Endothelial cell of umbilical vein (primary cell): ENCODE measurements around the gene TMEM106A. TPM values are rescaled to one million over a fixed set of nuclear protein-coding genes. Genes with fewer than 3 reads are reported as not detected.
A peak's percentile ranks its signal among the peaks of the same experiment; 100 is the strongest.

Source experiments
- BruUV-seq: library from RNA; stranded (reverse); fragments of 400-500 nt; replicated peaks from 2 replicates; lab custom pipeline; 2021; lab: Mats Ljungman, UMichigan
- CTCF ChIA-PET: fragments of 300-600, 350-600 bp; sonication (Branson Sonifier 250); formaldehyde crosslinking; loops from one replicate; lab custom pipeline; 2021; ENCODE audit warnings: antibody characterized with exemption, inconsistent platforms; lab: Charles Lee
- POLR2A ChIA-PET: fragments of 300-600, 350-600 bp; sonication (Branson Sonifier 250); formaldehyde crosslinking; loops from one replicate; lab custom pipeline; 2021; ENCODE audit warnings: antibody characterized with exemption, inconsistent platforms; lab: Charles Lee
- DNase-seq: peaks from one replicate; pipeline ENCODE4 v3.0.0-alpha.2; 2011; ENCODE audit warnings: low read depth, low spot score
- FAIRE-seq: peaks from 2 replicates; lab custom pipeline; 2011; peaks lifted over from hg19 to GRCh38; lab: Jason Lieb, UNC
- H2AFZ ChIP-seq: 2 replicates; pipeline ENCODE4 v1.6.0; 2012; ENCODE audit warnings: low read depth, low read length, control low read depth, inconsistent platforms
- H3K27ac ChIP-seq: 2 replicates; pipeline ENCODE4 v1.5.1; 2011; ENCODE audit warnings: low read depth, mild to moderate bottlenecking, control low read depth, low read length, moderate library complexity; ENCODE audit not compliant: insufficient read depth
- H3K27me3 ChIP-seq, 2 experiments: 2 replicates each; pipeline versions ENCODE4 v1.6.0 to v1.6.1; 2011; ENCODE audit warnings: low read length in 2 of 2, mixed read lengths in 1 of 2; ENCODE audit not compliant: control insufficient read depth in 2 of 2, insufficient read depth in 2 of 2
- H3K36me3 ChIP-seq, 2 experiments: 2 replicates in 1 of 2; 3 replicates in 1 of 2; pipeline ENCODE4 v1.5.1; 2011; ENCODE audit warnings: low read length in 2 of 2, mild to moderate bottlenecking in 1 of 2, moderate library complexity in 1 of 2; ENCODE audit not compliant: control insufficient read depth in 2 of 2, insufficient read depth in 2 of 2; ENCODE audit errors: extremely low read depth in 1 of 2
- H3K4me1 ChIP-seq: 3 replicates; pipeline ENCODE4 v1.5.1; 2011; ENCODE audit warnings: mild to moderate bottlenecking, low read length; ENCODE audit not compliant: control insufficient read depth, insufficient read depth; ENCODE audit errors: extremely low read depth
- H3K4me2 ChIP-seq: 2 replicates; pipeline ENCODE4 v1.6.1; 2011; ENCODE audit warnings: low read length, control low read depth, mixed read lengths; ENCODE audit not compliant: insufficient read depth
- H3K4me3 ChIP-seq, 3 experiments: fragments of 200-600 bp in 1 of 3; sonication (generic), shearing (Covaris generic) in 1 of 3; replicated peaks in 1 of 3; 2 replicates each; pipeline ENCODE4 v1.5.1; 2011 to 2016; ENCODE audit warnings: control low read depth in 3 of 3, low read length in 3 of 3, mild to moderate bottlenecking in 2 of 3, inconsistent platforms in 1 of 3, low read depth in 1 of 3, moderate library complexity in 1 of 3; ENCODE audit not compliant: insufficient read depth in 1 of 3
- H3K79me2 ChIP-seq: 2 replicates; pipeline ENCODE4 v1.6.0; 2012; ENCODE audit warnings: low read length, inconsistent platforms; ENCODE audit not compliant: control insufficient read depth, insufficient read depth
- H3K9ac ChIP-seq: replicated peaks from 2 replicates; pipeline ENCODE3; 2011; ENCODE audit warnings: low read length, control low read depth; ENCODE audit not compliant: insufficient read depth; ENCODE audit errors: extremely low read depth
- H3K9me1 ChIP-seq: replicated peaks from 3 replicates; pipeline ENCODE4 v1.6.0; 2011; ENCODE audit warnings: mild to moderate bottlenecking, low read length; ENCODE audit not compliant: control insufficient read depth, insufficient read depth; ENCODE audit errors: extremely low read depth
- H3K9me3 ChIP-seq: replicated peaks from 2 replicates; pipeline ENCODE4 v1.5.1; 2012; ENCODE audit warnings: low read length, inconsistent platforms; ENCODE audit not compliant: control insufficient read depth, insufficient read depth
- H4K20me1 ChIP-seq: replicated peaks from 2 replicates; pipeline ENCODE3; 2011; ENCODE audit warnings: mild to moderate bottlenecking, low read length; ENCODE audit not compliant: control insufficient read depth, insufficient read depth; ENCODE audit errors: extremely low read depth
- CTCF ChIP-seq, 2 donors: IDR thresholded peaks; 1 replicate in 1 of 2; 2 replicates in 1 of 2; pipeline ENCODE4 v1.5.1; 2011; ENCODE audit warnings: low read length in 2 of 2, mild to moderate bottlenecking in 2 of 2, moderate library complexity in 2 of 2, control low read depth in 1 of 2, inconsistent platforms in 1 of 2, low read depth in 1 of 2; ENCODE audit not compliant: insufficient read depth in 1 of 2; ENCODE audit errors: extremely low read depth in 1 of 2
- FOS ChIP-seq: IDR thresholded peaks from 2 replicates; pipeline ENCODE4 v1.6.1; 2011; ENCODE audit warnings: mild to moderate bottlenecking, low read length, moderate library complexity, borderline replicate concordance; ENCODE audit not compliant: insufficient read depth
- GATA2 ChIP-seq: IDR thresholded peaks from 2 replicates; pipeline ENCODE4 v1.7.0; 2011; ENCODE audit warnings: low read depth, mild to moderate bottlenecking, moderate library complexity, mixed read lengths, low read length; ENCODE audit not compliant: insufficient read length, insufficient read depth
- POLR2A ChIP-seq: IDR thresholded peaks from 2 replicates; pipeline ENCODE4 v1.6.1; 2012; ENCODE audit warnings: low read depth, mild to moderate bottlenecking, control low read depth, low read length
- POLR2AphosphoS5 ChIP-seq: IDR thresholded peaks from 2 replicates; pipeline ENCODE4 v1.6.1; 2012; ENCODE audit warnings: low read depth, mild to moderate bottlenecking, control low read depth, low read length, moderate library complexity; ENCODE audit not compliant: insufficient read depth
- dilution Hi-C: fragments of 300-500 bp; cut with MboI; formaldehyde crosslinking; loops from one replicate; pipeline ENCODE4 v1.15.0; 2019; ENCODE audit warnings: low sequenced_read_pairs; ENCODE audit not compliant: extremely low pct_ligation_motif_present
- intact Hi-C: fragments of 100-400 bp; cut with micrococcal nuclease; formaldehyde crosslinking; loops from one replicate; pipeline ENCODE4 v1.10.0; 2022
- polyA plus RNA-seq, 4 experiments: library from polyadenylated mRNA; depleted of rRNA in 3 of 4; stranded (reverse) in 3 of 4; unstranded in 1 of 4; fragments of >200 nt; gene quantifications; 2 replicates each; pipeline versions ENCODE4 v1.2.1 to v1.2.3, GENCODE V29; 2011 to 2012; ENCODE audit warnings: missing spikeins in 1 of 4
- total RNA-seq: library from RNA; stranded (reverse); gene quantifications from 2 replicates; pipeline ENCODE4 v1.2.3, GENCODE V29; 2021
- TF ChIP-seq, protein P1 (sequence below): IDR thresholded peaks from 2 replicates; pipeline ENCODE4 v1.6.1; 2011; ENCODE audit not compliant: insufficient read depth, insufficient read length

The TMEM106A gene
- total and polyA plus RNA-seq, 2 donors (not counting 3 experiments of a cell fraction or from before 2014, with no cell fraction given) = 12.9 to 14.8 TPM

GRCh38 chr17:43169561-43170139 is 42.0 kb upstream of the TMEM106A start:
- Histone ChIP-seq H3K9ac (peak overlapping the region; percentile 87), H3K9me1 (no peaks in the 10 kb centered on the region), H3K4me3 (peak overlapping the region; percentile 47 to 75 (median 73)), H3K4me1 (peaks cover 22% of the 10 kb centered on the region), H3K9me3 (no peaks in the 10 kb centered on the region), H4K20me1 (no peaks in the 10 kb centered on the region), H3K27me3 (no peaks in the 10 kb centered on the region), H3K4me2 (peak overlapping the region; percentile 46), H3K36me3 (no peaks in the 10 kb centered on the region), H3K79me2 (peaks cover 11% of the 10 kb centered on the region), H2AFZ (peak overlapping the region; percentile 69), H3K27ac (peak overlapping the region; percentile 55)
- POLR2A ChIA-PET = interaction anchor here (1.4 to 1.6 kb wide), 2 partner anchors 145 to 146 kb away, joined by 3 to 8 read pairs; no protein-coding TSS in a partner anchor
- CTCF ChIA-PET = interaction anchor here (1.0 to 2.2 kb wide), 4 partner anchors 68 to 314 kb away, joined by 4 to 15 read pairs (median 4); partner anchors contain the start of genes DHX8, RND2 and RPL27
- intact Hi-C loops (loop anchor here (1.0 to 2.0 kb wide), 4 partner anchors 42 to 561 kb away; partner anchors contain the start of genes BRCA1, RETREG3, TMEM106A and TUBG1), dilution Hi-C loops (no loop called here)
- no TSS peak for BruUV-seq
- FAIRE-seq (no peak), DNase-seq (no peak)
- TF ChIP-seq, protein P1, sequence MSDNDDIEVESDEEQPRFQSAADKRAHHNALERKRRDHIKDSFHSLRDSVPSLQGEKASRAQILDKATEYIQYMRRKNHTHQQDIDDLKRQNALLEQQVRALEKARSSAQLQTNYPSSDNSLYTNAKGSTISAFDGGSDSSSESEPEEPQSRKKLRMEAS = peak; percentile 18
- TF ChIP-seq POLR2AphosphoS5 = no peak

DNA sequence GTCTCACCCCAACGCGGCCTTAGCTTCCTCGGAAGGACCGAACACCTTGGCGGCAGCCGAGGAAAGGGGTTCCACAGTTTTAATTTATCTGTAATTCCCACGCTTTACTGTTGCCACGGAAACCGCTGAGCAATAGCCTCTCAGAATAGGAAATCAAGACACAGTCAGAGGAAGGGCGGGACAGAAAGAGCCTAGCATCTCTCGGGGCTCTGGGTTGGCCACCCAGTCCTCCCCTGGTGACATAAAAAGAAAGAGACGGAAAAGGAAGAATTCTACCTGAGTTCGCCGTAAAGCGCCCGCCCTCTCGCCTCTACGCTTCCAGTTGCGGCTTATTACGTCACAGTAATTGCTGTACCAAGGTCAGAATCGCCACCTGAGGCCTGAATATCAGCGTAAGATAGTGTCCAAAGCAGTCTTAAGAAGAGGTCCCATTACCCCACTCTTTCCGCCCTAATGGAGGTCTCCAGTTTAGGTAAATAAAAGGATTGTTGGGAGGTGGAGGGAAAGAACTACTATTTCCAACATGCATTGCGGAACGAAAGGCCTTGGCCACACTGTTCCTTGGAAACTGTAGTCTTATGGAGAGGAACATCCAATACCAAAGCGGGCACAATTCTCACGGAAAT is 41.4 kb upstream of the TMEM106A start:
- FAIRE-seq = no peak

More for the DNA sequence above, 41.4 kb upstream of the TMEM106A start:
- TF ChIP-seq CTCF (IDR thresholded peaks at IDR 0.05; ENCODE audit: extremely low read depth in 1 of 2, insufficient read depth in 1 of 2, low read depth in 1 of 2, low read length in 2 of 2) (no peak), POLR2A (peak; percentile 23), FOS (peak; percentile 18), GATA2 (no peak)
- BruUV-seq = TSS peak; percentile 85
- no peaks in the 10 kb centered on the region for H3K27me3 ChIP-seq
- DNase-seq = peak; percentile 95
- H3K4me3 ChIP-seq = peak overlapping the region; percentile 47 to 75 (median 73)
- H3K9me1 ChIP-seq = no peaks in the 10 kb centered on the region
- POLR2A ChIA-PET = interaction anchor here (1.4 to 1.6 kb wide), 2 partner anchors 145 to 146 kb away, joined by 3 to 8 read pairs; no protein-coding TSS in a partner anchor
- dilution Hi-C loops = no loop called here
- no peaks in the 10 kb centered on the region for H4K20me1 ChIP-seq
- H2AFZ ChIP-seq = peak overlapping the region; percentile 69
- CTCF ChIA-PET = interaction anchor here (1.0 to 2.2 kb wide), 3 partner anchors 146 to 314 kb away, joined by 4 to 15 read pairs (median 4); partner anchors contain the start of genes DHX8, RND2 and RPL27
- no peaks in the 10 kb centered on the region for H3K9me3 ChIP-seq
- peak overlapping the region; percentile 62 for H3K4me2 ChIP-seq
- H3K4me1 ChIP-seq = peaks cover 22% of the 10 kb centered on the region
- H3K9ac ChIP-seq = peak overlapping the region; percentile 87
- peak overlapping the region; percentile 68 for H3K27ac ChIP-seq
- peaks cover 14% of the 10 kb centered on the region for H3K79me2 ChIP-seq
- no peaks in the 10 kb centered on the region for H3K36me3 ChIP-seq
- intact Hi-C loops = loop anchor here (1.0 to 2.0 kb wide), 4 partner anchors 41 to 561 kb away; partner anchors contain the start of genes BRCA1, RETREG3, TMEM106A and TUBG1
